ENCODE measurements around the gene PSMD13. TPM values are rescaled to one million over a fixed set of nuclear protein-coding genes. Genes with fewer than 3 reads are reported as not detected.

PSMD13 gene
- total RNA-seq, 2 donors from 2014 or later: 75.3 to 80.3 TPM

GRCh38 chr11:280706-281485 lies 44.1 kb downstream of the PSMD13 start:
- DNase-seq (ENCODE audit: low spot score): no peak
- Histone ChIP-seq H3K4me1 (peaks cover 0 to 20% of the 10 kb centered on the region in 2 donors), H3K9me3 (no peaks in the 10 kb centered on the region), H3K4me3 (peak overlapping the region in 1 of 2 donors; percentile 33), H3K27me3 (peaks cover 24 to 44% of the 10 kb centered on the region in 2 donors), H3K27ac (no peak overlapping the region), H3K36me3 (no peaks in the 10 kb centered on the region)
- no peak for TF ChIP-seq CTCF (IDR thresholded peaks at IDR 0.05)

- TF ChIP-seq CTCF (IDR thresholded peaks at IDR 0.05): no peak
- Histone ChIP-seq H3K4me1 (peaks cover 0 to 20% of the 10 kb centered on the region in 2 donors), H3K27me3 (peaks cover 24 to 44% of the 10 kb centered on the region in 2 donors), H3K4me3 (no peak overlapping the region), H3K36me3 (no peaks in the 10 kb centered on the region), H3K27ac (no peak overlapping the region), H3K9me3 (no peaks in the 10 kb centered on the region)
- no peak for DNase-seq (ENCODE audit: low spot score)
Observed at GRCh38 chr11:281486-282161, 44.8 kb downstream of the PSMD13 start.

- Histone ChIP-seq H3K27me3 (peaks cover 24 to 44% of the 10 kb centered on the region in 2 donors), H3K36me3 (no peaks in the 10 kb centered on the region), H3K27ac (no peak overlapping the region), H3K4me1 (peaks cover 0 to 20% of the 10 kb centered on the region in 2 donors), H3K4me3 (no peak overlapping the region), H3K9me3 (no peaks in the 10 kb centered on the region)
- DNase-seq (ENCODE audit: low spot score): no peak
- TF ChIP-seq CTCF (IDR thresholded peaks at IDR 0.05): no peak
Observed at GRCh38 chr11:282171-282570, 45.4 kb downstream of the PSMD13 start.

GRCh38 chr11:282630-283360 lies 46.0 kb downstream of the PSMD13 start:
- H3K9me3 ChIP-seq: no peaks in the 10 kb centered on the region
- peaks cover 0 to 21% of the 10 kb centered on the region in 2 donors for H3K4me1 ChIP-seq
- H3K36me3 ChIP-seq: no peaks in the 10 kb centered on the region
- no peak for DNase-seq (ENCODE audit: low spot score)
- H3K27ac ChIP-seq: no peak overlapping the region
- peaks cover 24 to 44% of the 10 kb centered on the region in 2 donors for H3K27me3 ChIP-seq
- no peak for TF ChIP-seq CTCF (IDR thresholded peaks at IDR 0.05)
- no peak overlapping the region for H3K4me3 ChIP-seq

- TF ChIP-seq CTCF (IDR thresholded peaks at IDR 0.05): no peak
- no peak for DNase-seq (ENCODE audit: low spot score)
- H3K9me3 ChIP-seq: no peaks in the 10 kb centered on the region
Observed at GRCh38 chr11:283405-284104, 46.8 kb downstream of the PSMD13 start.

More at GRCh38 chr11:283405-284104, 46.8 kb downstream of the PSMD13 start:
- H3K4me1 ChIP-seq: peaks cover 0 to 29% of the 10 kb centered on the region in 2 donors
- peaks cover 24 to 41% of the 10 kb centered on the region in 2 donors for H3K27me3 ChIP-seq
- H3K27ac ChIP-seq: no peak overlapping the region
- no peak overlapping the region for H3K4me3 ChIP-seq
- no peaks in the 10 kb centered on the region for H3K36me3 ChIP-seq

Measured in right atrium auricular region (tissue), 2 donors.